ENCODE data around the gene CD82.

The CD82 gene

GRCh38 chr11:44607987-44608386 is 42.5 kb downstream of the CD82 start:
- Histone ChIP-seq H3K4me3 (no peak overlapping the region), H3K9me3 (replicated peaks in 1 of 11) (no peaks in the 10 kb centered on the region), H3K27ac (peak overlapping the region in 4 of 11 experiments; percentile 25 to 76 (median 72); a peak in 6 of 22 replicates), H3K4me2 (peak overlapping the region; percentile 67 to 96 (median 87)), H3K9ac (peak overlapping the region in 4 of 11 experiments; percentile 52 to 62 (median 60); a peak in 7 of 22 replicates), H3K4me1 (peaks cover 53 to 98% (median 88%) of the 10 kb centered on the region in 10 experiments), H3K36me3 (peaks cover 0 to 25% (median 16%) of the 10 kb centered on the region in 11 experiments; a peak in 15 of 22 replicates), H3K27me3 (peaks cover 0 to 5% (median 0%) of the 10 kb centered on the region in 11 experiments; a peak in 1 of 22 replicates), H4K20me1 (peaks cover 0 to 15% (median 6%) of the 10 kb centered on the region in 11 experiments; a peak in 6 of 22 replicates)
- TF ChIP-seq Cebpa-rat (IDR thresholded peaks at IDR 0.05) = no peak

GRCh38 chr11:44608651-44608990 is 43.2 kb downstream of the CD82 start:
- H3K4me1 ChIP-seq = peaks cover 55 to 98% (median 88%) of the 10 kb centered on the region in 10 experiments
- no peak for TF ChIP-seq Cebpa-rat (IDR thresholded peaks at IDR 0.05)
- H4K20me1 ChIP-seq = peaks cover 0 to 15% (median 6%) of the 10 kb centered on the region in 11 experiments; a peak in 6 of 22 replicates
- H3K9ac ChIP-seq = peak overlapping the region in 6 of 11 experiments; percentile 7 to 62 (median 56); a peak in 10 of 22 replicates
- H3K27me3 ChIP-seq = peaks cover 0 to 5% (median 0%) of the 10 kb centered on the region in 11 experiments; a peak in 1 of 22 replicates
- peaks cover 0 to 25% (median 16%) of the 10 kb centered on the region in 11 experiments; a peak in 15 of 22 replicates for H3K36me3 ChIP-seq
- peak overlapping the region in 8 of 11 experiments; percentile 40 to 76 (median 64); a peak in 13 of 22 replicates for H3K27ac ChIP-seq
- H3K9me3 ChIP-seq (replicated peaks in 1 of 11) = no peaks in the 10 kb centered on the region
- H3K4me3 ChIP-seq = peak overlapping the region in 4 of 10 experiments; percentile 4 to 28 (median 20); a peak in 2 of 20 replicates
- H3K4me2 ChIP-seq = peak overlapping the region; percentile 67 to 96 (median 87)

GRCh38 chr11:44608991-44609782 is 43.7 kb downstream of the CD82 start:
- peaks cover 0 to 5% (median 0%) of the 10 kb centered on the region in 11 experiments; a peak in 1 of 22 replicates for H3K27me3 ChIP-seq
- peak overlapping the region; percentile 67 to 96 (median 87) for H3K4me2 ChIP-seq
- peak overlapping the region in 4 of 10 experiments; percentile 4 to 28 (median 20); a peak in 5 of 20 replicates for H3K4me3 ChIP-seq
- no peaks in the 10 kb centered on the region for H3K9me3 ChIP-seq (replicated peaks in 1 of 11)
- H3K9ac ChIP-seq = peak overlapping the region in 8 of 11 experiments; percentile 2 to 62 (median 50); a peak in 13 of 22 replicates
- peaks cover 61 to 98% (median 88%) of the 10 kb centered on the region in 10 experiments for H3K4me1 ChIP-seq
- H4K20me1 ChIP-seq = peaks cover 0 to 15% (median 6%) of the 10 kb centered on the region in 11 experiments; a peak in 6 of 22 replicates
- H3K36me3 ChIP-seq = peaks cover 0 to 24% (median 16%) of the 10 kb centered on the region in 11 experiments; a peak in 15 of 22 replicates
- H3K27ac ChIP-seq = peak overlapping the region in 9 of 11 experiments; percentile 39 to 76 (median 60); a peak in 17 of 22 replicates
- no peak for TF ChIP-seq Cebpa-rat (IDR thresholded peaks at IDR 0.05)

- peaks cover 0 to 21% (median 15%) of the 10 kb centered on the region in 11 experiments; a peak in 15 of 22 replicates for H3K36me3 ChIP-seq
- TF ChIP-seq Cebpa-rat (IDR thresholded peaks at IDR 0.05) = no peak
These were observed 44.3 kb downstream of the CD82 start for GRCh38 chr11:44609783-44610155.

GRCh38 chr11:44610186-44610955 is 44.9 kb downstream of the CD82 start:
- Histone ChIP-seq H3K4me2 (peak overlapping the region; percentile 67 to 96 (median 87)), H3K9ac (peak overlapping the region in 4 of 11 experiments; percentile 52 to 62 (median 60); a peak in 8 of 22 replicates)

More at GRCh38 chr11:44609783-44610155, 44.3 kb downstream of the CD82 start:
- Histone ChIP-seq H3K4me3 (peak overlapping the region in 3 of 10 experiments; percentile 17 to 28 (median 24); a peak in 2 of 20 replicates), H3K27me3 (peaks cover 0 to 4% (median 0%) of the 10 kb centered on the region in 11 experiments; a peak in 1 of 22 replicates), H3K9me3 (replicated peaks in 1 of 11) (no peaks in the 10 kb centered on the region), H3K9ac (peak overlapping the region in 4 of 11 experiments; percentile 52 to 62 (median 60); a peak in 10 of 22 replicates), H3K27ac (peak overlapping the region in 8 of 11 experiments; percentile 39 to 76 (median 64); a peak in 12 of 22 replicates), H4K20me1 (peaks cover 0 to 15% (median 6%) of the 10 kb centered on the region in 11 experiments; a peak in 6 of 22 replicates), H3K4me2 (peak overlapping the region; percentile 67 to 96 (median 87)), H3K4me1 (peaks cover 64 to 98% (median 88%) of the 10 kb centered on the region in 10 experiments)

GRCh38 chr11:44611088-44611487 is 45.6 kb downstream of the CD82 start:
- Histone ChIP-seq H3K27me3 (no peaks in the 10 kb centered on the region), H3K4me2 (peak overlapping the region; percentile 67 to 96 (median 87)), H3K27ac (peak overlapping the region in 9 of 11 experiments; percentile 9 to 76 (median 60); a peak in 15 of 22 replicates), H3K36me3 (peaks cover 0 to 14% (median 2%) of the 10 kb centered on the region in 11 experiments; a peak in 10 of 22 replicates), H3K4me3 (no peak overlapping the region), H3K9ac (peak overlapping the region in 7 of 11 experiments; percentile 3 to 51 (median 33); a peak in 10 of 22 replicates), H4K20me1 (peaks cover 0 to 15% (median 6%) of the 10 kb centered on the region in 11 experiments; a peak in 6 of 22 replicates), H3K9me3 (replicated peaks in 1 of 11) (no peaks in the 10 kb centered on the region), H3K4me1 (peaks cover 68 to 100% (median 94%) of the 10 kb centered on the region in 10 experiments)
- TF ChIP-seq Cebpa-rat (IDR thresholded peaks at IDR 0.05) = no peak

More at GRCh38 chr11:44610186-44610955, 44.9 kb downstream of the CD82 start:
- no peak for TF ChIP-seq Cebpa-rat (IDR thresholded peaks at IDR 0.05)
- H3K27me3 ChIP-seq = no peaks in the 10 kb centered on the region
- no peaks in the 10 kb centered on the region for H3K9me3 ChIP-seq (replicated peaks in 1 of 11)
- H3K4me1 ChIP-seq = peaks cover 68 to 98% (median 88%) of the 10 kb centered on the region in 10 experiments
- H3K4me3 ChIP-seq = no peak overlapping the region
- peak overlapping the region in 7 of 11 experiments; percentile 43 to 76 (median 69); a peak in 12 of 22 replicates for H3K27ac ChIP-seq
- peaks cover 0 to 15% (median 6%) of the 10 kb centered on the region in 11 experiments; a peak in 6 of 22 replicates for H4K20me1 ChIP-seq
- peaks cover 0 to 19% (median 9%) of the 10 kb centered on the region in 11 experiments; a peak in 15 of 22 replicates for H3K36me3 ChIP-seq

GRCh38 chr11:44611687-44612434 is 46.4 kb downstream of the CD82 start:
- TF ChIP-seq Cebpa-rat (IDR thresholded peaks at IDR 0.05) = no peak
- H3K9me3 ChIP-seq (replicated peaks in 1 of 11) = no peaks in the 10 kb centered on the region
- H4K20me1 ChIP-seq = peaks cover 0 to 20% (median 6%) of the 10 kb centered on the region in 11 experiments; a peak in 6 of 22 replicates
- H3K9ac ChIP-seq = peak overlapping the region in 8 of 11 experiments; percentile 3 to 51 (median 26); a peak in 10 of 22 replicates
- H3K36me3 ChIP-seq = peaks cover 0 to 12% (median 0%) of the 10 kb centered on the region in 11 experiments; a peak in 6 of 22 replicates
- H3K27me3 ChIP-seq = no peaks in the 10 kb centered on the region
- H3K27ac ChIP-seq = peak overlapping the region in 10 of 11 experiments; percentile 9 to 76 (median 51); a peak in 17 of 22 replicates
- peaks cover 68 to 100% (median 100%) of the 10 kb centered on the region in 10 experiments for H3K4me1 ChIP-seq
- H3K4me2 ChIP-seq = peak overlapping the region; percentile 67 to 96 (median 87)
- H3K4me3 ChIP-seq = no peak overlapping the region

Data from BLaER1 treated with 17β-estradiol and CSF1 and Interleukin-3, amounts not matched to agents 10 nM and 100 nM (cell line).